GM12874 (cell line): ENCODE measurements around the gene SPA17.

Source experiments
- CTCF ChIP-seq: IDR thresholded peaks from 2 replicates; pipeline ENCODE4 v1.5.1; 2011; ENCODE audit warnings: low read depth, mild to moderate bottlenecking, control low read depth, low read length, moderate library complexity; ENCODE audit not compliant: insufficient read depth

Gene SPA17

GRCh38 chr11:124745270-124745834, 71.6 kb downstream of the SPA17 start:
- TF ChIP-seq CTCF = no peak

GRCh38 chr11:124745835-124746620, 72.3 kb downstream of the SPA17 start:
- TF ChIP-seq CTCF = peak; percentile 63

- TF ChIP-seq CTCF = peak; percentile 85
Measured at GRCh38 chr11:124746621-124747243, 73.0 kb downstream of the SPA17 start.
